ENCODE measurements around the gene ZNF385A.

ZNF385A gene

GRCh38 chr12:54370171-54370730, 14.3 kb downstream of the ZNF385A start (continued):
- TF ChIP-seq ZBTB26 (tag by site-specific recombination; optimal IDR thresholded peaks at IDR 0.05) (peak; percentile 38), ZNF510 (tag by site-specific recombination; IDR thresholded peaks at IDR 0.05; ENCODE audit: insufficient replicate concordance) (no peak), ZNF146 (tag by site-specific recombination; IDR thresholded peaks at IDR 0.05) (no peak), ZSCAN30 (tag by site-specific recombination; IDR thresholded peaks at IDR 0.05) (peak; percentile 74), ZXDB (tag by site-specific recombination; IDR thresholded peaks at IDR 0.05) (no peak), ZNF514 (tag by site-specific recombination; IDR thresholded peaks at IDR 0.05) (no peak), ZNF121 (tag by site-specific recombination; IDR thresholded peaks at IDR 0.05) (no peak), ZIC2 (tag by site-specific recombination; IDR thresholded peaks at IDR 0.05) (no peak), IKZF3 (tag by site-specific recombination; IDR thresholded peaks at IDR 0.05) (peak; percentile 72), ZNF140 (tag by site-specific recombination; IDR thresholded peaks at IDR 0.05) (no peak), ZNF423 (tag by site-specific recombination; IDR thresholded peaks at IDR 0.05) (no peak), ZNF585B (tag by site-specific recombination; IDR thresholded peaks at IDR 0.05) (no peak), KLF1 (tag by site-specific recombination; IDR thresholded peaks at IDR 0.05) (peak; percentile 48), ZNF488 (tag by site-specific recombination; IDR thresholded peaks at IDR 0.05) (no peak), ZNF571 (tag by site-specific recombination; IDR thresholded peaks at IDR 0.05) (no peak), HOXC10 (CRISPR knock-in tag; IDR thresholded peaks at IDR 0.05) (no peak), ZBTB10 (tag by site-specific recombination; IDR thresholded peaks at IDR 0.05) (peak; percentile 58), ZBTB11 (tag by site-specific recombination; conservative IDR thresholded peaks at IDR 0.05; ENCODE audit: low read depth) (no peak), ZNF701 (tag by site-specific recombination; IDR thresholded peaks at IDR 0.05) (no peak), ZNF112 (tag by site-specific recombination; IDR thresholded peaks at IDR 0.05) (no peak), ZNF521 (tag by site-specific recombination; IDR thresholded peaks at IDR 0.05) (no peak), ZNF449 (tag by site-specific recombination; IDR thresholded peaks at IDR 0.05) (peak; percentile 82), ZNF560 (tag by site-specific recombination; IDR thresholded peaks at IDR 0.05; ENCODE audit: borderline replicate concordance) (no peak), ZNF837 (tag by site-specific recombination; IDR thresholded peaks at IDR 0.05) (no peak), ZNF791 (tag by site-specific recombination; IDR thresholded peaks at IDR 0.05) (no peak), FEZF1 (tag by site-specific recombination; IDR thresholded peaks at IDR 0.05) (no peak), ZBTB8A (tag by site-specific recombination; IDR thresholded peaks at IDR 0.05) (peak; percentile 97), ZNF280C (tag by site-specific recombination; IDR thresholded peaks at IDR 0.05) (no peak), ZNF785 (tag by site-specific recombination; IDR thresholded peaks at IDR 0.05) (no peak)
